SIG-M5 treated with dmso at 0.1 percent for 504 hours (cell line): Measurements from ENCODE around the gene PPP1R1A.
A peak's percentile ranks its signal among the peaks of the same experiment; 100 is the strongest.

Experiments
- DNase-seq: peaks from one replicate; lab custom pipeline; 2025; ENCODE audit not compliant: unreplicated experiment; lab: John Stamatoyannopoulos, UW

Gene PPP1R1A

GRCh38 chr12:54571193-54572188, 17.0 kb downstream of the PPP1R1A start:
- DNase-seq: no peak

- DNase-seq: no peak
Observed at GRCh38 chr12:54569995-54570528, 18.4 kb downstream of the PPP1R1A start.

GRCh38 chr12:54569072-54569471, 19.4 kb downstream of the PPP1R1A start:
- no peak for DNase-seq

GRCh38 chr12:54566792-54567191, 21.7 kb downstream of the PPP1R1A start:
- no peak for DNase-seq

- DNase-seq: no peak
Observed at GRCh38 chr12:54565986-54566544, 22.4 kb downstream of the PPP1R1A start.

- DNase-seq: no peak
Observed at GRCh38 chr12:54565310-54565985, 23.0 kb downstream of the PPP1R1A start.

- no peak for DNase-seq
Observed at GRCh38 chr12:54564768-54565167, 23.7 kb downstream of the PPP1R1A start.

GRCh38 chr12:54563787-54564186, 24.7 kb downstream of the PPP1R1A start:
- no peak for DNase-seq

GRCh38 chr12:54562750-54563356, 25.6 kb downstream of the PPP1R1A start:
- DNase-seq: no peak

GRCh38 chr12:54561164-54561563, 27.3 kb downstream of the PPP1R1A start:
- DNase-seq: no peak

- DNase-seq: peak; percentile 92
Observed at GRCh38 chr12:54560374-54560858, 28.0 kb downstream of the PPP1R1A start.

GRCh38 chr12:54558759-54559158, 29.7 kb downstream of the PPP1R1A start:
- DNase-seq: no peak

- DNase-seq: no peak
Observed at GRCh38 chr12:54558311-54558710, 30.1 kb downstream of the PPP1R1A start.

GRCh38 chr12:54555670-54556257, 32.7 kb downstream of the PPP1R1A start:
- no peak for DNase-seq

- DNase-seq: no peak
Observed at GRCh38 chr12:54549774-54550451, 38.5 kb downstream of the PPP1R1A start.

GRCh38 chr12:54546511-54546910, 41.9 kb downstream of the PPP1R1A start:
- DNase-seq: no peak

- DNase-seq: no peak
Observed at GRCh38 chr12:54544743-54545142, 43.7 kb downstream of the PPP1R1A start.

GRCh38 chr12:54543526-54543925, 44.9 kb downstream of the PPP1R1A start:
- DNase-seq: no peak

GRCh38 chr12:54541751-54542290, 46.6 kb downstream of the PPP1R1A start:
- DNase-seq: no peak
